GM21825 (cell line): Measurements from ENCODE around the gene U2AF2.
"Not testable (repeated sequence)": the region's sequence is repeated elsewhere in the genome, so short reads cannot be mapped to it uniquely, and the experiment has no call there.

ENCODE experiments used
- ATAC-seq: cut with Tn5 transposase; IDR thresholded peaks from one replicate; pipeline ENCODE4 v1.9.1; 2021; ENCODE audit warnings: mild to moderate bottlenecking, moderate library complexity; ENCODE audit not compliant: unreplicated experiment

Gene U2AF2

GRCh38 chr19:55700813-55701212 is 46.0 kb downstream of the U2AF2 start:
- no peak for ATAC-seq

- no peak for ATAC-seq
Measured at GRCh38 chr19:55702131-55702627, 47.3 kb downstream of the U2AF2 start.

- ATAC-seq, result no peak
Measured at GRCh38 chr19:55703790-55704215, 49.0 kb downstream of the U2AF2 start.

GRCh38 chr19:55704494-55705245 is 49.8 kb downstream of the U2AF2 start:
- no peak for ATAC-seq

- ATAC-seq, result no peak
Measured at GRCh38 chr19:55705972-55706371, 51.1 kb downstream of the U2AF2 start.

GRCh38 chr19:55711719-55712118 is 56.9 kb downstream of the U2AF2 start:
- no peak for ATAC-seq

GRCh38 chr19:55712804-55713631 is 58.2 kb downstream of the U2AF2 start:
- ATAC-seq, result no peak

GRCh38 chr19:55716531-55716930 is 61.7 kb downstream of the U2AF2 start:
- no peak for ATAC-seq

- ATAC-seq, result no peak
Measured at GRCh38 chr19:55717251-55717650, 62.4 kb downstream of the U2AF2 start.

GRCh38 chr19:55717879-55718711 is 63.3 kb downstream of the U2AF2 start:
- ATAC-seq, result not testable (repeated sequence)

GRCh38 chr19:55720214-55720746 is 65.4 kb downstream of the U2AF2 start:
- ATAC-seq, result no peak

- no peak for ATAC-seq
Measured at GRCh38 chr19:55720801-55721200, 66.0 kb downstream of the U2AF2 start.

GRCh38 chr19:55723491-55723890 is 68.7 kb downstream of the U2AF2 start:
- no peak for ATAC-seq
